Measurements from ENCODE around the gene EZR.

The EZR gene

GRCh38 chr6:158816803-158817727 lies 2.1 kb downstream of the EZR start:
- H3K4me3 ChIP-seq (ENCODE audit: low read depth, low read length, poor library complexity, severe bottlenecking), result peak overlapping the region; percentile 81
- H4K20me1 ChIP-seq (ENCODE audit: insufficient read depth, low read length), result no peaks in the 10 kb centered on the region
- H3K9me2 ChIP-seq (ENCODE audit: low read depth, low read length), result no peaks in the 10 kb centered on the region
- H3K9ac ChIP-seq (ENCODE audit: low read length), result peak overlapping the region; percentile 90
- no peaks in the 10 kb centered on the region for H3K9me3 ChIP-seq (ENCODE audit: low read length)
- no peaks in the 10 kb centered on the region for H3K27me3 ChIP-seq (ENCODE audit: insufficient read depth, low read length)
- peak overlapping the region; percentile 98 for H3K4me2 ChIP-seq (ENCODE audit: low read length)
- TF ChIP-seq, protein P1, sequence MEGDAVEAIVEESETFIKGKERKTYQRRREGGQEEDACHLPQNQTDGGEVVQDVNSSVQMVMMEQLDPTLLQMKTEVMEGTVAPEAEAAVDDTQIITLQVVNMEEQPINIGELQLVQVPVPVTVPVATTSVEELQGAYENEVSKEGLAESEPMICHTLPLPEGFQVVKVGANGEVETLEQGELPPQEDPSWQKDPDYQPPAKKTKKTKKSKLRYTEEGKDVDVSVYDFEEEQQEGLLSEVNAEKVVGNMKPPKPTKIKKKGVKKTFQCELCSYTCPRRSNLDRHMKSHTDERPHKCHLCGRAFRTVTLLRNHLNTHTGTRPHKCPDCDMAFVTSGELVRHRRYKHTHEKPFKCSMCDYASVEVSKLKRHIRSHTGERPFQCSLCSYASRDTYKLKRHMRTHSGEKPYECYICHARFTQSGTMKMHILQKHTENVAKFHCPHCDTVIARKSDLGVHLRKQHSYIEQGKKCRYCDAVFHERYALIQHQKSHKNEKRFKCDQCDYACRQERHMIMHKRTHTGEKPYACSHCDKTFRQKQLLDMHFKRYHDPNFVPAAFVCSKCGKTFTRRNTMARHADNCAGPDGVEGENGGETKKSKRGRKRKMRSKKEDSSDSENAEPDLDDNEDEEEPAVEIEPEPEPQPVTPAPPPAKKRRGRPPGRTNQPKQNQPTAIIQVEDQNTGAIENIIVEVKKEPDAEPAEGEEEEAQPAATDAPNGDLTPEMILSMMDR (IDR thresholded peaks at IDR 0.05; ENCODE audit: low read length), result no peak
- no peak for TF ChIP-seq EZH2 (IDR thresholded peaks at IDR 0.05; ENCODE audit: borderline replicate concordance, low read length)
- H3F3A ChIP-seq (ENCODE audit: insufficient read depth, low read length), result no peaks in the 10 kb centered on the region
- H3K36me3 ChIP-seq (ENCODE audit: insufficient read depth, low read length), result peaks cover 59% of the 10 kb centered on the region
- H3K4me1 ChIP-seq (ENCODE audit: insufficient read depth, low read length, severe bottlenecking), result peaks cover 55% of the 10 kb centered on the region
- H2AFZ ChIP-seq (ENCODE audit: low read length), result no peak overlapping the region
- peak overlapping the region; percentile 97 for H3K27ac ChIP-seq (ENCODE audit: low read depth, low read length, poor library complexity, severe bottlenecking)
- H3K79me2 ChIP-seq (ENCODE audit: insufficient read depth, low read length), result peaks cover 60% of the 10 kb centered on the region

- Histone ChIP-seq H3K36me3 (ENCODE audit: insufficient read depth, low read length) (peaks cover 62% of the 10 kb centered on the region), H4K20me1 (ENCODE audit: insufficient read depth, low read length) (no peaks in the 10 kb centered on the region), H3K79me2 (ENCODE audit: insufficient read depth, low read length) (peaks cover 67% of the 10 kb centered on the region), H3F3A (ENCODE audit: insufficient read depth, low read length) (no peaks in the 10 kb centered on the region), H3K9me2 (ENCODE audit: low read depth, low read length) (no peaks in the 10 kb centered on the region), H3K27me3 (ENCODE audit: insufficient read depth, low read length) (no peaks in the 10 kb centered on the region), H3K4me1 (ENCODE audit: insufficient read depth, low read length, severe bottlenecking) (peaks cover 62% of the 10 kb centered on the region), H3K9me3 (ENCODE audit: low read length) (no peaks in the 10 kb centered on the region), H3K4me3 (ENCODE audit: low read depth, low read length, poor library complexity, severe bottlenecking) (peak overlapping the region; percentile 81), H3K27ac (ENCODE audit: low read depth, low read length, poor library complexity, severe bottlenecking) (peak overlapping the region; percentile 97), H2AFZ (ENCODE audit: low read length) (no peak overlapping the region), H3K9ac (ENCODE audit: low read length) (peak overlapping the region; percentile 90), H3K4me2 (ENCODE audit: low read length) (peak overlapping the region; percentile 98)
- TF ChIP-seq, protein P1 (IDR thresholded peaks at IDR 0.05; ENCODE audit: low read length), result no peak
- TF ChIP-seq EZH2 (IDR thresholded peaks at IDR 0.05; ENCODE audit: borderline replicate concordance, low read length), result no peak
Observed at GRCh38 chr6:158816329-158816728, 2.8 kb downstream of the EZR start.

- Histone ChIP-seq H3K27me3 (ENCODE audit: insufficient read depth, low read length) (no peaks in the 10 kb centered on the region), H3K4me3 (ENCODE audit: low read depth, low read length, poor library complexity, severe bottlenecking) (peak overlapping the region; percentile 81), H3K9me3 (ENCODE audit: low read length) (no peaks in the 10 kb centered on the region), H3K27ac (ENCODE audit: low read depth, low read length, poor library complexity, severe bottlenecking) (peak overlapping the region; percentile 97), H3K9me2 (ENCODE audit: low read depth, low read length) (no peaks in the 10 kb centered on the region), H2AFZ (ENCODE audit: low read length) (no peak overlapping the region), H3K4me1 (ENCODE audit: insufficient read depth, low read length, severe bottlenecking) (peaks cover 66% of the 10 kb centered on the region), H4K20me1 (ENCODE audit: insufficient read depth, low read length) (no peaks in the 10 kb centered on the region), H3K36me3 (ENCODE audit: insufficient read depth, low read length) (peaks cover 66% of the 10 kb centered on the region), H3K4me2 (ENCODE audit: low read length) (peak overlapping the region; percentile 98), H3F3A (ENCODE audit: insufficient read depth, low read length) (no peaks in the 10 kb centered on the region), H3K9ac (ENCODE audit: low read length) (peak overlapping the region; percentile 90), H3K79me2 (ENCODE audit: insufficient read depth, low read length) (peaks cover 72% of the 10 kb centered on the region)
- TF ChIP-seq, protein P1 (IDR thresholded peaks at IDR 0.05; ENCODE audit: low read length), result no peak
- no peak for TF ChIP-seq EZH2 (IDR thresholded peaks at IDR 0.05; ENCODE audit: borderline replicate concordance, low read length)
Observed at GRCh38 chr6:158815907-158816306, 3.3 kb downstream of the EZR start.
